A549 (cell line): ENCODE measurements around the gene MAPK4. TPM values are rescaled to one million over a fixed set of nuclear protein-coding genes. Genes with fewer than 3 reads are reported as not detected.

Experiments
- ATAC-seq, 2 experiments: fragments of 200-7000 bp in 1 of 2; fragments of >200 bp in 1 of 2; cut with Nextera tagmentation in 1 of 2; cut with Tn5 transposase in 1 of 2; 3 replicates each; pipeline versions ENCODE4 v1.8.0 to v1.9.1; 2018 to 2020; ENCODE audit warnings: mild to moderate bottlenecking in 1 of 2, moderate library complexity in 1 of 2
- CTCF ChIA-PET: fragments of 300-600 bp; sonication (Branson Sonifier 250); formaldehyde crosslinking; extraction: SDS; loops from one replicate; lab custom pipeline; 2021; ENCODE audit warnings: antibody characterized with exemption, inconsistent platforms; lab: Yijun Ruan, JAX
- POLR2A ChIA-PET: fragments of 350-600 bp; formaldehyde crosslinking; extraction: SDS; loops from one replicate; lab custom pipeline; 2021; ENCODE audit warnings: antibody characterized with exemption, inconsistent platforms; lab: Yijun Ruan, JAX
- DNase-seq, 2 experiments: peaks; one replicate each; pipeline versions ENCODE4 v3.0.0 to v3.0.0-alpha.2; 2011 to 2016; ENCODE audit warnings: low read depth in 1 of 2, low spot score in 1 of 2
- FAIRE-seq: peaks from 2 replicates; lab custom pipeline; 2011; peaks lifted over from hg19 to GRCh38; lab: Jason Lieb, UNC
- H3K27ac ChIP-seq, 2 experiments: fragments of >200 bp; sonication (Bioruptor Twin); formaldehyde crosslinking; 3 replicates each; pipeline ENCODE4 v1.5.1; 2016 to 2017
- H3K4me1 ChIP-seq: fragments of >200 bp; sonication (Bioruptor Twin); formaldehyde crosslinking; 3 replicates; pipeline ENCODE4 v1.6.1; 2016
- H3K4me2 ChIP-seq: fragments of >200 bp; sonication (Bioruptor Twin); formaldehyde crosslinking; 3 replicates; pipeline ENCODE4 v1.6.1; 2016
- H3K4me3 ChIP-seq: fragments of >200 bp; sonication (Bioruptor Twin); formaldehyde crosslinking; 3 replicates; pipeline ENCODE4 v1.5.1; 2016
- H3K9me3 ChIP-seq: fragments of >200 bp; sonication (Bioruptor Twin); formaldehyde crosslinking; 3 replicates; pipeline ENCODE4 v1.6.1; 2016
- BHLHE40 ChIP-seq: IDR thresholded peaks from 2 replicates; pipeline ENCODE4 v1.6.1; 2012; ENCODE audit warnings: low read depth, low read length, inconsistent platforms
- CBX2 ChIP-seq: fragments of 200-600 bp; sonication (generic); IDR thresholded peaks from 2 replicates; pipeline ENCODE4 v1.6.1; 2016; ENCODE audit warnings: low read depth, mild to moderate bottlenecking, borderline replicate concordance
- CEBPB ChIP-seq, 2 experiments: fragments of >200 bp in 1 of 2; sonication (Bioruptor Twin) in 1 of 2; formaldehyde crosslinking in 1 of 2; IDR thresholded peaks; 2 replicates each; pipeline ENCODE4 v1.6.1; 2012 to 2016
- CHD4 ChIP-seq: fragments of 200-600 bp; sonication (generic); IDR thresholded peaks from 2 replicates; pipeline ENCODE4 v1.6.1; 2016; ENCODE audit warnings: antibody characterized with exemption, mild to moderate bottlenecking, borderline replicate concordance
- CTCF ChIP-seq: fragments of >200 bp; sonication (Bioruptor Twin); formaldehyde crosslinking; IDR thresholded peaks from 3 replicates; pipeline ENCODE4 v1.5.1; 2016
- E2F6 ChIP-seq: IDR thresholded peaks from 2 replicates; pipeline ENCODE4 v1.6.1; 2012; ENCODE audit warnings: low read depth, borderline replicate concordance
- EP300 ChIP-seq, 2 experiments: fragments of >200 bp; sonication (Bioruptor Twin); formaldehyde crosslinking; IDR thresholded peaks; 2 replicates in 1 of 2; 3 replicates in 1 of 2; pipeline ENCODE4 v1.6.1; 2016 to 2017
- ESRRA ChIP-seq: fragments of 150-350 bp; IDR thresholded peaks from 2 replicates; pipeline ENCODE4 v1.6.1; 2014; ENCODE audit warnings: mild to moderate bottlenecking, low read length, borderline replicate concordance
- FOSB ChIP-seq: fragments of 250-450 bp; sonication (Bioruptor Pico); IDR thresholded peaks from 2 replicates; pipeline ENCODE4 v1.5.0; 2020; ENCODE audit warnings: mild to moderate bottlenecking, moderate library complexity
- FOSL2 ChIP-seq, 2 experiments: fragments of 450-650 bp in 1 of 2; fragments of >200 bp in 1 of 2; sonication (Bioruptor Twin) in 1 of 2; formaldehyde crosslinking; IDR thresholded peaks; 2 replicates each; pipeline versions ENCODE4 v1.5.0 to v1.6.1; 2016 to 2020; ENCODE audit warnings: mild to moderate bottlenecking in 1 of 2, moderate library complexity in 1 of 2
- GATA3 ChIP-seq: IDR thresholded peaks from 2 replicates; pipeline ENCODE4 v1.6.1; 2012; ENCODE audit warnings: borderline replicate concordance
- HDAC2 ChIP-seq: fragments of 200-600 bp; sonication (generic); IDR thresholded peaks from 2 replicates; pipeline ENCODE4 v1.6.1; 2016
- JUNB ChIP-seq: fragments of >200 bp; sonication (Bioruptor Twin); formaldehyde crosslinking; IDR thresholded peaks from 2 replicates; pipeline ENCODE4 v1.6.1; 2016
- KDM5A ChIP-seq: fragments of 200-600 bp; sonication (generic); IDR thresholded peaks from 2 replicates; pipeline ENCODE4 v1.6.1; 2016; ENCODE audit warnings: antibody characterized with exemption, mild to moderate bottlenecking
- MAFK ChIP-seq: fragments of 450-650 bp; IDR thresholded peaks from 2 replicates; pipeline ENCODE4 v1.6.1; 2014; ENCODE audit not compliant: partially characterized antibody
- MAZ ChIP-seq: fragments of 150-350 bp; IDR thresholded peaks from 2 replicates; pipeline ENCODE4 v1.6.1; 2014; ENCODE audit warnings: antibody characterized with exemption, low read depth, low read length, borderline replicate concordance
- NFE2L2 ChIP-seq: fragments of 150-350 bp; conservative IDR thresholded peaks from 2 replicates; pipeline ENCODE4 v1.6.1; 2014; ENCODE audit warnings: low read length
- NPAS2 ChIP-seq: fragments of 250-450 bp; sonication (Bioruptor Pico); IDR thresholded peaks from 2 replicates; pipeline ENCODE4 v1.8.0; 2022; ENCODE audit warnings: mild to moderate bottlenecking, moderate library complexity, borderline replicate concordance
- PBX3 ChIP-seq: IDR thresholded peaks from 2 replicates; pipeline ENCODE4 v1.6.1; 2012
- POLR2AphosphoS2 ChIP-seq: conservative IDR thresholded peaks from 2 replicates; pipeline ENCODE4 v1.6.1; 2012; ENCODE audit warnings: low read length, improper control_type of control experiment, inconsistent platforms
- RAD21 ChIP-seq, 2 experiments: fragments of >200 bp in 1 of 2; sonication (Bioruptor Twin) in 1 of 2; formaldehyde crosslinking in 1 of 2; IDR thresholded peaks in 1 of 2; conservative IDR thresholded peaks in 1 of 2; 2 replicates in 1 of 2; 3 replicates in 1 of 2; pipeline ENCODE4 v1.6.1; 2012 to 2018; ENCODE audit warnings: inconsistent platforms in 1 of 2
- RCOR1 ChIP-seq: fragments of 150-350 bp; IDR thresholded peaks from 2 replicates; pipeline ENCODE4 v1.6.1; 2014; ENCODE audit warnings: antibody characterized with exemption, low read length, low read depth
- REST ChIP-seq: fragments of 200-600 bp; sonication (generic); IDR thresholded peaks from 2 replicates; pipeline ENCODE4 v1.6.1; 2016; ENCODE audit warnings: antibody characterized with exemption, mild to moderate bottlenecking, moderate library complexity
- RFX5 ChIP-seq: fragments of 450-650 bp; IDR thresholded peaks from 2 replicates; pipeline ENCODE4 v1.7.1; 2014; ENCODE audit warnings: antibody characterized with exemption, mild to moderate bottlenecking, moderate library complexity
- RNF2 ChIP-seq: fragments of 200-600 bp; sonication (generic); IDR thresholded peaks from 2 replicates; pipeline ENCODE4 v1.6.1; 2016; ENCODE audit warnings: low read depth, mild to moderate bottlenecking, antibody characterized with exemption, moderate library complexity, borderline replicate concordance
- SMC3 ChIP-seq: fragments of >200 bp; sonication (Bioruptor Twin); formaldehyde crosslinking; IDR thresholded peaks from 3 replicates; pipeline ENCODE4 v1.6.1; 2018; ENCODE audit warnings: inconsistent platforms
- TFCP2L1 ChIP-seq: fragments of 250-450 bp; sonication (Bioruptor Pico); IDR thresholded peaks from 2 replicates; pipeline ENCODE4 v1.5.0; 2021; ENCODE audit warnings: mild to moderate bottlenecking
- TP53 ChIP-seq: fragments of 250-450 bp; sonication (Bioruptor Pico); IDR thresholded peaks from 2 replicates; pipeline ENCODE4 v1.5.0; 2021; ENCODE audit warnings: mild to moderate bottlenecking, moderate library complexity
- ZC3H11A ChIP-seq: fragments of 450-650 bp; IDR thresholded peaks from 2 replicates; pipeline ENCODE4 v1.6.1; 2014; ENCODE audit warnings: antibody characterized with exemption, mild to moderate bottlenecking
- WGBS: methylation state at CpG from one replicate; pipeline ENCODE4 v1.1.6; 2017; ENCODE audit errors: missing lambda C conversion rate; 5-methylcytosine and 5-hydroxymethylcytosine counted together
- polyA plus RNA-seq, 4 experiments: library from polyadenylated mRNA; depleted of rRNA in 3 of 4; stranded (reverse); fragments of >200 nt; fragmentation: RNase III in 1 of 4; extraction: RNeasy Plus Mini Kit Qiagen cat#74134 plus additional on column Dnase treatment in 1 of 4; gene quantifications; 2 replicates in 3 of 4; 3 replicates in 1 of 4; pipeline ENCODE4 v1.2.3, GENCODE V29; 2011 to 2017

The MAPK4 gene
- polyA plus RNA-seq, 2 of the 4 experiments (the other 2 are of a cell fraction), result 0.01 TPM; not detected in 1

GRCh38 chr18:50679056-50679455, 119.2 kb downstream of the MAPK4 start:
- CTCF ChIA-PET, result interaction anchor here (0.6 to 0.8 kb wide), 2 partner anchors 14 to 500 kb away, joined by 3 to 4 read pairs; no protein-coding TSS in a partner anchor

GRCh38 chr18:50679656-50680055, 119.8 kb downstream of the MAPK4 start:
- WGBS, result 69% methylated on average over 10 of the region's 10 CpGs
- ATAC-seq (no peak), DNase-seq (no peak), FAIRE-seq (no peak)
- ChIA-PET POLR2A (no interaction called here), CTCF (interaction anchor here (0.6 kb wide), 1 partner anchor 499 kb away, joined by 4 read pairs; no protein-coding TSS in a partner anchor)
- Histone ChIP-seq H3K4me1 (no peaks in the 10 kb centered on the region), H3K4me2 (no peak overlapping the region), H3K9me3 (no peaks in the 10 kb centered on the region), H3K4me3 (no peak overlapping the region), H3K27ac (no peak overlapping the region)
- no peak for TF ChIP-seq RNF2
- no peak for TF ChIP-seq GATA3
- no peak for TF ChIP-seq ZC3H11A
- TF ChIP-seq POLR2AphosphoS2, result no peak
- no peak for TF ChIP-seq REST
- no peak for TF ChIP-seq E2F6
- TF ChIP-seq MAZ, result no peak
- TF ChIP-seq CEBPB (IDR thresholded peaks at IDR 0.05), result no peak
- TF ChIP-seq NFE2L2, result no peak
- TF ChIP-seq KDM5A, result no peak
- no peak for TF ChIP-seq RFX5
- no peak for TF ChIP-seq EP300 (IDR thresholded peaks at IDR 0.05)
- no peak for TF ChIP-seq RCOR1
- TF ChIP-seq CHD4, result no peak
- no peak for TF ChIP-seq FOSL2 (IDR thresholded peaks at IDR 0.05)
- TF ChIP-seq FOSL2 (CRISPR knock-in tag; IDR thresholded peaks at IDR 0.05), result no peak
- TF ChIP-seq ESRRA, result no peak
- no peak for TF ChIP-seq TP53 (CRISPR knock-in tag)
- TF ChIP-seq BHLHE40, result no peak

More at GRCh38 chr18:50679056-50679455, 119.2 kb downstream of the MAPK4 start:
- no peak for ATAC-seq
- FAIRE-seq, result no peak
- no peak for DNase-seq
- Histone ChIP-seq H3K4me3 (no peak overlapping the region), H3K9me3 (no peaks in the 10 kb centered on the region), H3K27ac (no peak overlapping the region), H3K4me1 (no peaks in the 10 kb centered on the region), H3K4me2 (no peak overlapping the region)
- POLR2A ChIA-PET, result no interaction called here
- TF ChIP-seq CBX2 (no peak), RAD21 (conservative IDR thresholded peaks at IDR 0.05 in 1 of 2, IDR thresholded peaks at IDR 0.05 in 1 of 2) (no peak), MAFK (no peak), BHLHE40 (no peak), HDAC2 (no peak), JUNB (no peak), CTCF (no peak), RCOR1 (no peak), SMC3 (no peak), TFCP2L1 (no peak), FOSB (CRISPR knock-in tag) (no peak), NPAS2 (CRISPR knock-in tag) (no peak), PBX3 (no peak)
- 45% methylated on average over 5 of the region's 5 CpGs for WGBS
